Keratinocyte (primary cell): ENCODE data around the gene ZNF792. TPM values are rescaled to one million over a fixed set of nuclear protein-coding genes. Genes with fewer than 3 reads are reported as not detected.
"Not testable (repeated sequence)": the region's sequence is repeated elsewhere in the genome, so short reads cannot be mapped to it uniquely, and the experiment has no call there.

ENCODE experiments used
- DNase-seq: peaks from one replicate; pipeline ENCODE4 v3.0.0-alpha.2; 2011; ENCODE audit warnings: low read depth, missing footprints, low spot score
- FAIRE-seq: peaks from 2 replicates; lab custom pipeline; 2011; peaks lifted over from hg19 to GRCh38; lab: Jason Lieb, UNC
- H2AFZ ChIP-seq: 2 replicates; pipeline ENCODE4 v1.6.0; 2012; ENCODE audit warnings: low read length, control low read depth, inconsistent platforms; ENCODE audit not compliant: control insufficient read depth
- H3K27ac ChIP-seq: 2 replicates; pipeline ENCODE4 v1.5.1; 2011; ENCODE audit warnings: low read length; ENCODE audit not compliant: control insufficient read depth, insufficient read depth
- H3K27me3 ChIP-seq: 3 replicates; pipeline ENCODE4 v1.6.0; 2011; ENCODE audit warnings: low read length; ENCODE audit not compliant: control insufficient read depth, insufficient read depth; ENCODE audit errors: extremely low read depth
- H3K36me3 ChIP-seq, 2 experiments: 2 replicates in 1 of 2; 3 replicates in 1 of 2; pipeline ENCODE4 v1.5.1; 2011; ENCODE audit warnings: low read length in 2 of 2, mild to moderate bottlenecking in 1 of 2; ENCODE audit not compliant: control insufficient read depth in 2 of 2, insufficient read depth in 2 of 2; ENCODE audit errors: extremely low read depth in 1 of 2
- H3K4me1 ChIP-seq: 3 replicates; pipeline ENCODE4 v1.5.1; 2011; ENCODE audit warnings: low read length; ENCODE audit not compliant: control insufficient read depth, insufficient read depth; ENCODE audit errors: extremely low read depth
- H3K4me2 ChIP-seq: 3 replicates; pipeline ENCODE4 v1.6.0; 2011; ENCODE audit warnings: low read depth, low read length; ENCODE audit not compliant: control insufficient read depth, insufficient read depth; ENCODE audit errors: extremely low read depth
- H3K4me3 ChIP-seq, 3 experiments: fragments of 200-600 bp in 1 of 3; sonication (generic) in 1 of 3; 2 replicates in 2 of 3; 3 replicates in 1 of 3; pipeline ENCODE4 v1.5.1; 2011 to 2016; ENCODE audit warnings: low read length in 3 of 3, mild to moderate bottlenecking in 3 of 3, control low read depth in 2 of 3, inconsistent platforms in 1 of 3, low read depth in 1 of 3, mixed read lengths in 1 of 3, mixed run types in 1 of 3, moderate library complexity in 1 of 3; ENCODE audit not compliant: control insufficient read depth in 2 of 3, insufficient read depth in 2 of 3; ENCODE audit errors: extremely low read depth in 1 of 3
- H3K79me2 ChIP-seq: 2 replicates; pipeline ENCODE4 v1.6.0; 2012; ENCODE audit warnings: low read length; ENCODE audit not compliant: control insufficient read depth, insufficient read depth
- H3K9ac ChIP-seq: 3 replicates; pipeline ENCODE4 v1.6.0; 2011; ENCODE audit warnings: low read length; ENCODE audit not compliant: control insufficient read depth, insufficient read depth; ENCODE audit errors: extremely low read depth
- H3K9me1 ChIP-seq: 3 replicates; pipeline ENCODE4 v1.6.0; 2011; ENCODE audit warnings: low read length; ENCODE audit not compliant: control insufficient read depth, insufficient read depth; ENCODE audit errors: extremely low read depth
- H3K9me3 ChIP-seq: 2 replicates; pipeline ENCODE4 v1.5.1; 2012; ENCODE audit warnings: low read depth, low read length; ENCODE audit not compliant: control insufficient read depth
- H4K20me1 ChIP-seq: 3 replicates; pipeline ENCODE4 v1.6.0; 2011; ENCODE audit warnings: low read length; ENCODE audit not compliant: control insufficient read depth, insufficient read depth; ENCODE audit errors: extremely low read depth
- EZH2 ChIP-seq: IDR thresholded peaks from one replicate; pipeline ENCODE4 v1.6.1; 2012; ENCODE audit warnings: inconsistent platforms, mild to moderate bottlenecking, low read length, moderate library complexity
- dilution Hi-C: fragments of 300-500 bp; cut with MboI; formaldehyde crosslinking; loops from one replicate; pipeline ENCODE4 v1.7.0; 2020; ENCODE audit warnings: low sequenced_read_pairs; ENCODE audit not compliant: extremely low pct_ligation_motif_present
- polyA plus RNA-seq, 5 experiments: library from polyadenylated mRNA; depleted of rRNA in 3 of 5; stranded (reverse) in 3 of 5; stranded (forward) in 1 of 5; unstranded in 1 of 5; fragments of >200 nt; gene quantifications; 1 replicate in 1 of 5; 2 replicates in 3 of 5; 3 replicates in 1 of 5; pipeline versions ENCODE4 v1.2.1 to v1.2.3, GENCODE V29; 2011 to 2012; ENCODE audit warnings: missing spikeins in 2 of 5, low read depth in 1 of 5, low replicate concordance in 1 of 5
- TF ChIP-seq, protein P1 (sequence below), 3 experiments: IDR thresholded peaks in 1 of 3; conservative IDR thresholded peaks in 1 of 3; optimal IDR thresholded peaks in 1 of 3; 2 replicates in 2 of 3; 3 replicates in 1 of 3; pipeline versions ENCODE3 to v1.5.1; 2011; ENCODE audit warnings: low read length in 3 of 3, mild to moderate bottlenecking in 3 of 3, moderate library complexity in 2 of 3, control low read depth in 1 of 3, inconsistent platforms in 1 of 3; ENCODE audit not compliant: insufficient read depth in 2 of 3; ENCODE audit errors: extremely low read depth in 1 of 3

Gene ZNF792
- polyA plus RNA-seq, 1 donor (not counting 4 experiments of a cell fraction or from before 2014, with no cell fraction given) = 1.9 TPM

DNA sequence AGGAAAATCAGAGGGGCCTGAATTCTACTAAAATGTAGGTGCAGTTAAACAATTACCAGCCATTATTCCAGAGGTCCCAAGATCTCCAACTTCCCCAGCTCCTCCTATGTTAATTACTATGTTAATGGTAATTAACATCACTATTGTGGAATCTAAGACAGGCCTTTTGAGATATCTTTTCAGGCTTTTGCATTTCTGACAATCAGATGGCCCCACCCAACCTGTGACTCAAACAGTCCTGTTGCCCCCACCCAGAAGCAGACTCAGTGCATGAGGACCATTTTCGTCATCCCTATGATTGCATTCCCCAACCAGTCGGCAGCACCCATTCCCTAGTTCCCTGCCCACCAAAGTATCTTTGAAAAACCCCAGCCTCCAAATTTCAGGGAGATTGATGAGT, 45.8 kb downstream of the ZNF792 start:
- Histone ChIP-seq H2AFZ (no peak overlapping the region), H3K79me2 (no peaks in the 10 kb centered on the region), H4K20me1 (no peaks in the 10 kb centered on the region), H3K9me3 (peaks cover 9% of the 10 kb centered on the region), H3K4me1 (peaks cover 7% of the 10 kb centered on the region), H3K4me3 (no peak overlapping the region), H3K4me2 (no peak overlapping the region), H3K27ac (no peak overlapping the region), H3K36me3 (no peaks in the 10 kb centered on the region), H3K9ac (no peak overlapping the region), H3K27me3 (no peaks in the 10 kb centered on the region), H3K9me1 (no peaks in the 10 kb centered on the region)
- DNase-seq = no peak
- FAIRE-seq = no peak
- dilution Hi-C loops = no loop called here
- TF ChIP-seq, protein P1, sequence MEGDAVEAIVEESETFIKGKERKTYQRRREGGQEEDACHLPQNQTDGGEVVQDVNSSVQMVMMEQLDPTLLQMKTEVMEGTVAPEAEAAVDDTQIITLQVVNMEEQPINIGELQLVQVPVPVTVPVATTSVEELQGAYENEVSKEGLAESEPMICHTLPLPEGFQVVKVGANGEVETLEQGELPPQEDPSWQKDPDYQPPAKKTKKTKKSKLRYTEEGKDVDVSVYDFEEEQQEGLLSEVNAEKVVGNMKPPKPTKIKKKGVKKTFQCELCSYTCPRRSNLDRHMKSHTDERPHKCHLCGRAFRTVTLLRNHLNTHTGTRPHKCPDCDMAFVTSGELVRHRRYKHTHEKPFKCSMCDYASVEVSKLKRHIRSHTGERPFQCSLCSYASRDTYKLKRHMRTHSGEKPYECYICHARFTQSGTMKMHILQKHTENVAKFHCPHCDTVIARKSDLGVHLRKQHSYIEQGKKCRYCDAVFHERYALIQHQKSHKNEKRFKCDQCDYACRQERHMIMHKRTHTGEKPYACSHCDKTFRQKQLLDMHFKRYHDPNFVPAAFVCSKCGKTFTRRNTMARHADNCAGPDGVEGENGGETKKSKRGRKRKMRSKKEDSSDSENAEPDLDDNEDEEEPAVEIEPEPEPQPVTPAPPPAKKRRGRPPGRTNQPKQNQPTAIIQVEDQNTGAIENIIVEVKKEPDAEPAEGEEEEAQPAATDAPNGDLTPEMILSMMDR (optimal IDR thresholded peaks at IDR 0.05 in 1 of 3, IDR thresholded peaks at IDR 0.05 in 1 of 3, conservative IDR thresholded peaks at IDR 0.05 in 1 of 3; ENCODE audit: extremely low read depth in 1 of 3, insufficient read depth in 2 of 3, low read length in 3 of 3) = no peak
- no peak for TF ChIP-seq EZH2

GRCh38 chr19:34917144-34917543, 46.9 kb downstream of the ZNF792 start:
- H3K36me3 ChIP-seq, dilution Hi-C loops, H3K4me2 ChIP-seq, H3K4me3 ChIP-seq, H3K27me3 ChIP-seq, H3K9ac ChIP-seq, H3K9me1 ChIP-seq, H3K9me3 ChIP-seq, FAIRE-seq, H3K79me2 ChIP-seq, H3K4me1 ChIP-seq, DNase-seq, H3K27ac ChIP-seq, H4K20me1 ChIP-seq, H2AFZ ChIP-seq: not testable (repeated sequence)

DNA sequence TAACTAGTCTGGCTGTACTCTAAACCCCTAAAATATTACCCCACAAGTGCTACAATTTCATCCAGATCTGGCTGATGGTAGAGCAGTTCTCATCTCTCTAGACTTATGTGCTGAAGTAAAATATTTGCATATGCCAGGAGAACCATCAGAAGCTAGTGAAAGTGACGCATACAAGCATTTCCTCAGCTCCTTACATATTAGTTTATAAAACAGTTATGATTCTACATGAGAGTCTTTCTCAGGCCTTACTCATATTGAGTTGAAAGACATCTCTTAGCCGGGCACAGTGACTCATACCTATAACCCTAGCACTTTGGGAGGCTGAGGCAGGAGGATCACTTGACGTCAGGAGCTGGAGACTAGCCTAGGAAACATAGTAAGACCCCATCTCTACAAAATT, 53.3 kb downstream of the ZNF792 start:
- Histone ChIP-seq H3K9me3 (peaks cover 2% of the 10 kb centered on the region), H4K20me1 (no peaks in the 10 kb centered on the region), H2AFZ (no peak overlapping the region), H3K79me2 (no peaks in the 10 kb centered on the region), H3K4me1 (no peaks in the 10 kb centered on the region), H3K9me1 (no peaks in the 10 kb centered on the region), H3K36me3 (no peaks in the 10 kb centered on the region), H3K27ac (no peak overlapping the region), H3K9ac (no peak overlapping the region), H3K4me3 (no peak overlapping the region), H3K4me2 (no peak overlapping the region), H3K27me3 (peaks cover 8% of the 10 kb centered on the region)
- DNase-seq (no peak), FAIRE-seq (no peak)
- TF ChIP-seq, protein P1 (optimal IDR thresholded peaks at IDR 0.05 in 1 of 3, IDR thresholded peaks at IDR 0.05 in 1 of 3, conservative IDR thresholded peaks at IDR 0.05 in 1 of 3; ENCODE audit: extremely low read depth in 1 of 3, insufficient read depth in 2 of 3, low read length in 3 of 3) = no peak
- TF ChIP-seq EZH2 = no peak
- dilution Hi-C loops = no loop called here
